ENCODE data around the gene C2CD3. TPM values are rescaled to one million over a fixed set of nuclear protein-coding genes. Genes with fewer than 3 reads are reported as not detected.
A peak's percentile ranks its signal among the peaks of the same experiment; 100 is the strongest.

The C2CD3 gene
- total and polyA plus RNA-seq, 9 of the 15 experiments (the other 6 are each of a cell fraction or from before 2014, with no cell fraction given), result 4.4 to 20.2 (median 15.4) TPM

GRCh38 chr11:73975479-73975757 lies 195.4 kb downstream of the C2CD3 start:
- peaks cover 67% of the 10 kb centered on the region for H3K36me3 ChIP-seq (ENCODE audit: control insufficient read depth, insufficient read depth, low read length)
- CTCF ChIA-PET (ENCODE audit: low intra/inter-chr PET ratio), result interaction anchor here (0.6 kb wide), 1 partner anchor 1008 kb away, joined by 8 read pairs; no protein-coding TSS in a partner anchor
- DNase-seq (ENCODE audit: extremely low read depth in 1 of 4, low spot score in 3 of 4) (peak in 1 of 4 experiments; percentile 6), ATAC-seq (no peak), FAIRE-seq (no peak)
- no peaks in the 10 kb centered on the region for H3K27me3 ChIP-seq (ENCODE audit: control insufficient read depth in 2 of 2, insufficient read depth in 2 of 2, low read length in 2 of 2)
- peaks cover 3% of the 10 kb centered on the region for H3K9me1 ChIP-seq (ENCODE audit: control insufficient read depth, insufficient read depth, low read length)
- no peak overlapping the region for H3K27ac ChIP-seq (ENCODE audit: extremely low read depth, low read depth, low read length)
- H3K9ac ChIP-seq (ENCODE audit: insufficient read depth in 1 of 2, low read depth in 2 of 2, low read length in 2 of 2), result peak overlapping the region in 1 of 2 experiments; percentile 39; a peak in 1 of 4 replicates
- WGBS (ENCODE audit: insufficient coverage, low coverage, missing lambda C conversion rate), result 95% methylated on average over 6 of the region's 6 CpGs
- H3K4me2 ChIP-seq (ENCODE audit: insufficient read depth, low read length), result no peak overlapping the region
- no peak overlapping the region for H2AFZ ChIP-seq (ENCODE audit: low read depth, low read length)
- POLR2A ChIA-PET, result interaction anchor here (0.7 to 2.0 kb wide), 4 partner anchors 9 to 237 kb away, joined by 3 to 5 read pairs (median 4); no protein-coding TSS in a partner anchor
- peaks cover 22% of the 10 kb centered on the region for H3K79me2 ChIP-seq (ENCODE audit: control insufficient read depth, insufficient read depth, low read length)
- intact Hi-C loops (cut with micrococcal nuclease) (no loop called here), in situ Hi-C loops (cut with MboI) (no loop called here)
- H3K4me3 ChIP-seq, result no peak overlapping the region
- H4K20me1 ChIP-seq (replicated peaks; ENCODE audit: control insufficient read depth, insufficient read depth, low read length), result peaks cover 14% of the 10 kb centered on the region
- no peaks in the 10 kb centered on the region for H3K9me3 ChIP-seq (replicated peaks; ENCODE audit: control insufficient read depth, insufficient read depth, low read depth, low read length)
- no TSS peak for BruUV-seq (replicated peaks)
- peaks cover 21 to 51% of the 10 kb centered on the region in 2 experiments for H3K4me1 ChIP-seq (replicated peaks in 1 of 2; ENCODE audit: control insufficient read depth in 2 of 2, insufficient read depth in 2 of 2, low read length in 2 of 2)
- no peak for TF ChIP-seq GABPB2 (CRISPR knock-in tag; conservative IDR thresholded peaks at IDR 0.05)
- no peak for TF ChIP-seq RB1 (IDR thresholded peaks at IDR 0.05; ENCODE audit: low read depth)
- no peak for TF ChIP-seq ZKSCAN1 (IDR thresholded peaks at IDR 0.05; ENCODE audit: low read depth, low read length)
- no peak for TF ChIP-seq TFAM (CRISPR knock-in tag; conservative IDR thresholded peaks at IDR 0.05)
- no peak for TF ChIP-seq ZNF707 (CRISPR knock-in tag; conservative IDR thresholded peaks at IDR 0.05)
- no peak for TF ChIP-seq ZBTB43 (CRISPR knock-in tag; IDR thresholded peaks at IDR 0.05)
- no peak for TF ChIP-seq NONO (IDR thresholded peaks at IDR 0.05; ENCODE audit: low read depth in 2 of 2, low read length in 1 of 2)
- no peak for TF ChIP-seq STAT5A (IDR thresholded peaks at IDR 0.05; ENCODE audit: borderline replicate concordance, low read length)
- TF ChIP-seq ZNF239 (CRISPR knock-in tag; IDR thresholded peaks at IDR 0.05), result no peak
- no peak for TF ChIP-seq ATF4 (CRISPR knock-in tag; IDR thresholded peaks at IDR 0.05)
- no peak for TF ChIP-seq PURB (CRISPR knock-in tag; IDR thresholded peaks at IDR 0.05; ENCODE audit: low read depth)
- TF ChIP-seq ZNF318 (IDR thresholded peaks at IDR 0.05; ENCODE audit: borderline replicate concordance in 1 of 2, low read depth in 1 of 2), result no peak
